Putamen (tissue), 1 donor: Measurements from ENCODE around the gene PTPRJ.

ENCODE experiments used
- DNase-seq: peaks from one replicate; pipeline ENCODE4 v3.0.0-alpha.2; 2016; ENCODE audit warnings: low spot score

Gene PTPRJ

GRCh38 chr11:48040830-48041444, 60.6 kb downstream of the PTPRJ start:
- DNase-seq: no peak

DNA sequence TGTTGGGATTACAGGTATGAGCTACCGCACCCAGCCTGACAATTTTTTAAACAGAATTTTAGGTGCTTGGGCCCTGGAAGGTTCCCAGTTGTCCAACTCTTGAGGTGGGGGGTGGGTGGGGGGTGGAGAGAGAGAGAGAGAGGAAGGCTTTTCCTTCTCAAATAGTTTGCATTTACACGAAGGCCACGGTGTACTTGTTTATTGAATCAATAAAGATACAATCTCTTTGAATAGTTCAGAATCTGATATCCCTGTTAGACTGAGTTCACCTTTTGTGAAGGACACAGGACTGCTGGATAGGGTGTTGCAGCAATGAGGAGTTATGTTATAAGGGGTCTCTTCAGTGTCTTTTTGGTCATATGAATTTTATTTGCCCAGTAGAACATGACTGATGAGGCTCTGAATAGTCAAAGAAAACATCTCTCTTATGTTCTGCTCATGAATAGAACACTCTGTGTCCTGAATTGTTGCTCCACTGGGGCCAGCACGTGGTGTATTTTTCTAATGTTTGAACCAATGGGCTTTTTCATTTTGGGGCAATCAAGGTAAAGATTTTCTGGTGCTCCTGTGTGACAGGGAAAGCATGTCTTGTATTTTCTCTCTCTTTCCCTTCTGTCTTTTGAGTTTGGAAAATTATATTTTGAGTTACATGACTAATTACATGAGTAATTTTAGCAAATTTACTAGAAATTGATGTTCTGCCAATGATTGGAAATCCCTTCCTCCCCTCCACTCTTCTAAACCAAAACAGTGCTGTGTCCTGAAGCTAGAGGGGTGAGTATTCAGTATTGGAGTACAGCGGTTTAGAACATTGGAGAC, 61.7 kb downstream of the PTPRJ start:
- DNase-seq: peak; percentile 73

DNA sequence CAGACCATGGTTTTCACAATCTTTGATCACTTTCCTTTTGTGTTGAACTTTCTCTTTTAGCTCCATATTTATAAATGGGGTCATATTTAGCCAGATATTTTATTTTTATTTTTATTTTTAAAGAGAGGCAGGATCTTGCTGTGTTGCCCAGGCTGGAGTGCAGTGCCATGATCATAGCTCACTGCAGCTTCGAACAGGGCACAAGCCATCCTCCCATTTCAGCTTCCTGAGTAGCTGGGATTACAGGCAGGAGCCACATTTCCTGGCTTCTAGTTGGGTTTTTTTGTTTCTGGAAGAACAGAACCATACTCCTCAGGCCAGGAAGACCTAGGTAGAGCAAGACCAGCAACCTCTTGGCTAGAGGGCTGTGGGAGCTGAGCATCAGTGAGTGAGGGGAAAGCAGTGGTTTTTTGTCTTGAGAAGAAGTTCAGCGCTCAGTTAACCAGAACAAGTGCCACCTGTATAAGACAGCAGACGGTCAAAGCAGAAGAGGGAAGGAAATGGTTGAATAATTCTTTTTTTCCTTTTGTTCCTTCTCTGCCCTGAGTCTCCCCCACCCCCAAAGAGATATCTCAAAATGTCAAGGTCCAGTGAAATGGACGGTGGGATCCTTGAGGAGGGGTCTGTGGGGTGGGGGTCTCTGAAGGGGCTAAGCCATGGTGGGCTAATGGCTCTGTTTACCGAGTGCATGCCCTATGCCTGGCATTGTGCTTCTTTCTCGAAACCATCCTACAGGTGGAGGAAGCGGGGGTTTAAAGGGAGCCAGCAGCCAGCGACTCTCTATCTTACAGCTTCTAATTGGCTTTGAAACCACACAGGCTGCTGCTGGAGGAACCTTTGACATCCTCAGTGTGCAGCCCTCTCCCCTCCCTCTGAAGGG, 63.0 kb downstream of the PTPRJ start:
- no peak for DNase-seq

- no peak for DNase-seq
Measured at GRCh38 chr11:48043991-48044512, 63.7 kb downstream of the PTPRJ start.

GRCh38 chr11:48044577-48044976, 64.2 kb downstream of the PTPRJ start:
- no peak for DNase-seq

DNA sequence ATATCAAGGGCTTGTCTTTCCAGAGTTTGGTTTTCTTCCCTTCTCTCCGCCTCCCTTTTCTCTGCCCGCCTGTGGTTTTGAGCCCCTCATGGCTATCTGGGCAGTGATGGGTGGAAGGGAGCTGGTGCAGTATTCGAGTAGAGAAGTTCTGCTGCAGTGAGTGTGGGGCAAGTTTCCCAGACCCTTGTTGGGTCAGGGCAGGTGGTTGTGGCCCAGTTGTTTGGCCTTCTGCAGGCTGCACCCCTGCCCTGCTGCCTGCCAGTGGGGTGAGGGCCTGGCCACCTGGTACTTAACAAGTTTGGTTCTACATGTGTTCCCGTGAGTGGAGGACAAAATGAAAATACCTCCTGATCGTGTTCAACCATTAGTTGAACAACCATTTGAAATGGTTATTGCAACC, 65.2 kb downstream of the PTPRJ start:
- DNase-seq: no peak

- no peak for DNase-seq
Measured at GRCh38 chr11:48047616-48048015, 67.3 kb downstream of the PTPRJ start.

DNA sequence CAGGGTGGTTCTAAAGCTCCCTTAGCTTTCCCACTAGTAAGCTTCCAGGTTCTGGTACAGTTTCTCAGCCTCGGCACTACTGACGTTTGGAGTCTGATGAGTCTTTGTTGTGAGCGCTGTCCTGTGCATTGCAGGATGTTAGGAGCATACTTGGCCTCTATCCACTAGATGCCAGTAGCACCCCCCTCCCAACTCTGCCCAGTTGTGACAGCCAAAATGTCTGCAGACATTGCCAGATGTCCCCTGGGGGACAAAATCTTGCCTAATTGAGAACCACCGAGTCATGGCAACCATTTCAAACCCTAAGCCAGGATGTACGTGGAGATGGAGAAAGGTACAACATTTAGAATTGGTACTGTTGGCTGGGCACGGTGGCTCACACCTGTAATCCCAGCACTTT, 68.7 kb downstream of the PTPRJ start:
- no peak for DNase-seq

DNA sequence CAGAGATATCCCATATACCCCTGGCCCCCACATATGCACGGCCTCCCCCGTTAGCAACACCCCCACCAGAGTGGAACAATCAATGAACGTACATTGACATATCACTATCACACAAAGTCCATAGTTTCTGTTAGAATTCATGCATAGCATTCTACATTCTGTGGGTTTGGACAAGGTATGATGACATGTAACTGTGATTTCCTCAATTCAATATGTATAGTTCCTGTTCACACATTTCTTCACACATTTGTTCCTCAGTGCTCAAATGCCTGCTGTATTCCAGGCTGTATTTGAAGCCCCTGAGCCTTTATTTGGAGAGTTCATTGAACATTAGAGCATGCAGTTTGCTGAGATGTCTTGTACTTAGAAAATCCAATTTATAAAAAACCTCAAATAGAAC, 69.9 kb downstream of the PTPRJ start:
- DNase-seq: no peak

- DNase-seq: no peak
Measured at GRCh38 chr11:48051217-48051830, 71.0 kb downstream of the PTPRJ start.

- no peak for DNase-seq
Measured at GRCh38 chr11:48052183-48053044, 72.1 kb downstream of the PTPRJ start.

DNA sequence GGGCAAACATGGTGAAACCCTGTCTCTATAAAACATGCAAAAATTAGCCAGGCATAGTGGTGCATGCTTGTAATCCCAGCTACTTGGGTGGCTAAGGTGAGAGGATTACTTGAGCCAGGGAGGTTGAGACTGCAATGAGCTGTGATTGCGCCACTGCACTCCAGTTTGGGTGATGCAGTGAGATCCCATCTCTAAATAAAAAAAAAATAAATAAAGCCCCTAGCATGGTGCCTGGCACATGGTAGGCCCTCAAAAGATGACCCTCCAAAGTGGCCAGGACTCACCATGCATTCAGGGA, 74.6 kb downstream of the PTPRJ start:
- DNase-seq: no peak

DNA sequence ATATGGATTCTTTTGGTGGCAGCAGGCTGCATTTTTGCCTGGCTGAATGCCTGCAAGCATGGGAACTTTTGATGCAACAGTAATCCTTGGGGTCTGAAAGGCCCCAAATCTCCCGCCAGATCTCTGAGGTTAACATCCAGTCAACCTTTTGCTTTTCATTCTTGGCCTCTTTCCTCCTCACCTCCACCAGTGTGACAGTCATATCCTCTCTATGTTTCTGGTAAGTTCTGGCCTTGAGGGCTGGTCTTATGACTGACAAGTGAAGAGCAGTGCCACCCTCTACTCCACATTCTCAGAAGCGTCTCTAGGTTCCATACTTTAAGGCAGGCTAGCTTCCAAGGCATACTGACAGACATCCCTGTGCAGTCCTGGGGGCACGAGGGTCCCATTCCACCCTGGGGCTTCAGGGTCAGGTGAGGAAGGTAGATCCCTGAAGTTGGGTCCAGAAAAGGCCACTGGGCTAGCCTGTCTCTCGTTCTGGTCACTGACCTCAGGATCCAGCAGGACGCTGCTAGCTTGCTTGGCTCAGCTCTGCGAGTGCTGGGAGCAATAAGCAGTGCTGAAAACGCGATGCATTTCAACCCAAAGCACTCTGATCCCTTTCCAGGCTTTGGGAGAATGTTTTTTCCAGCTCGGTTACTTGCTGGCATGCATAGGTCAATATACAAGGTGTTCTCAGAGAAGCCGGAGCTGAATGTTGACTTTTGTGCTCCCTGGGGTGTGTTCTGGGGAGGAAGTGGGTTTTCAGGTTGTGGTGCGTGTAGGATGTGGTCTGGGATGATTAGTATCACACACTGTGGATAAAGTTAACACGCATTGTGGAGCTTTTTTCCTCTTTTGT, 75.2 kb downstream of the PTPRJ start:
- DNase-seq: no peak

GRCh38 chr11:48056325-48057183, 76.2 kb downstream of the PTPRJ start:
- DNase-seq: no peak

- no peak for DNase-seq
Measured at GRCh38 chr11:48058064-48058463, 77.7 kb downstream of the PTPRJ start.

- no peak for DNase-seq
Measured at GRCh38 chr11:48058788-48059187, 78.4 kb downstream of the PTPRJ start.

DNA sequence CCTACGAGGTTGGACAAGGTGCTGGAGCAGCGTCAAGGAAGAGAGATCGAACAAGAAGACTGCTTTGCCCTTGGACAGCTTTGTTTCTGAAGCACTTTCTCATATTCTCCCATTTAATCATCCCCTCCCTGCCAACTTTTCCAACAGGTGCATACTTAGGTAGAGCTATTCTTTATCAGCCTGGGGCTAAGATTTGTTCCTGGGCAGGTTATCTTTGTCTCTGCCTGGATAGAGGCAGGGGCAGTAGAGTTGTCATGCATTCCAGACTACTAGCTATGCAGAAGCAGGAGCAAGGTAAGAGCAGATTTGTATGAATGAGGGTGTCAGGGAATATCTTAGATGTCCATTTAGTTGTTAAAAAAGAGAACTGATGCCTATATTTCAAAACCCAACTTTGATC, 82.3 kb downstream of the PTPRJ start:
- no peak for DNase-seq

GRCh38 chr11:48063424-48063978, 83.1 kb downstream of the PTPRJ start:
- no peak for DNase-seq

GRCh38 chr11:48064306-48064705, 83.9 kb downstream of the PTPRJ start:
- no peak for DNase-seq
